IMR-90 (cell line): ENCODE data around the gene ADAMTSL1. TPM values are rescaled to one million over a fixed set of nuclear protein-coding genes. Genes with fewer than 3 reads are reported as not detected.

Source experiments
- ATAC-seq: fragments of 200-7000 bp; cut with Tn5 transposase; 2 replicates; pipeline ENCODE4 v1.9.1; 2020; ENCODE audit warnings: low read depth, mild to moderate bottlenecking, moderate library complexity
- BruUV-seq: library from RNA; stranded (reverse); fragments of 400-500 nt; replicated peaks from 2 replicates; lab custom pipeline; 2021; lab: Mats Ljungman, UMichigan
- CTCF ChIA-PET: fragments of 300-600 bp; formaldehyde crosslinking; extraction: SDS; loops from one replicate; lab custom pipeline; 2021; ENCODE audit warnings: antibody characterized with exemption; lab: Yijun Ruan, JAX
- POLR2A ChIA-PET: fragments of 300-600 bp; sonication (Branson Sonifier 250); formaldehyde crosslinking; loops from one replicate; lab custom pipeline; 2022; ENCODE audit warnings: antibody characterized with exemption; ENCODE audit not compliant: unreplicated experiment; lab: Charles Lee
- DNase-seq: peaks from one replicate; pipeline ENCODE4 v3.0.0; 2013
- H2AFZ ChIP-seq: replicated peaks from 2 replicates; pipeline ENCODE3; 2013; ENCODE audit warnings: low read length, mild to moderate bottlenecking; ENCODE audit not compliant: poor library complexity
- H2AK5ac ChIP-seq: 2 replicates; pipeline ENCODE4 v1.6.1; 2013; ENCODE audit warnings: low read depth, low read length, inconsistent platforms
- H2AK9ac ChIP-seq: replicated peaks from 2 replicates; pipeline ENCODE3; 2013; ENCODE audit warnings: mild to moderate bottlenecking, low read depth, low read length, moderate library complexity; ENCODE audit not compliant: poor library complexity
- H2BK120ac ChIP-seq: 2 replicates; pipeline ENCODE4 v1.6.1; 2013; ENCODE audit warnings: low read depth, low read length, inconsistent platforms
- H2BK15ac ChIP-seq: 3 replicates; pipeline ENCODE4 v1.6.1; 2013; ENCODE audit warnings: low read depth, low read length, inconsistent platforms
- H2BK20ac ChIP-seq: 2 replicates; pipeline ENCODE4 v1.6.1; 2013; ENCODE audit warnings: low read depth, mild to moderate bottlenecking, inconsistent platforms, low read length, moderate library complexity
- H2BK5ac ChIP-seq: 2 replicates; pipeline ENCODE4 v1.6.1; 2013; ENCODE audit warnings: mild to moderate bottlenecking, low read depth, low read length, inconsistent platforms; ENCODE audit not compliant: poor library complexity, severe bottlenecking
- H3K14ac ChIP-seq: replicated peaks from 2 replicates; pipeline ENCODE4 v1.6.1; 2013; ENCODE audit warnings: low read depth, low read length, inconsistent platforms
- H3K18ac ChIP-seq: 2 replicates; pipeline ENCODE4 v1.6.1; 2013; ENCODE audit warnings: low read depth, low read length, control low read depth
- H3K23ac ChIP-seq: 2 replicates; pipeline ENCODE4 v1.6.1; 2013; ENCODE audit warnings: low read depth, low read length, inconsistent platforms
- H3K27ac ChIP-seq: 2 replicates; pipeline ENCODE4 v1.5.1; 2013; ENCODE audit warnings: mild to moderate bottlenecking, control low read depth, low read length; ENCODE audit not compliant: insufficient read depth
- H3K27me3 ChIP-seq: 2 replicates; pipeline ENCODE4 v1.6.1; 2013; ENCODE audit warnings: low read length; ENCODE audit not compliant: control insufficient read depth, insufficient read depth
- H3K36me3 ChIP-seq: 2 replicates; pipeline ENCODE4 v1.6.1; 2013; ENCODE audit warnings: low read length, mixed read lengths; ENCODE audit not compliant: control insufficient read depth, insufficient read depth
- H3K4ac ChIP-seq: 2 replicates; pipeline ENCODE4 v1.6.1; 2013; ENCODE audit warnings: low read depth, low read length, inconsistent platforms
- H3K4me1 ChIP-seq: 2 replicates; pipeline ENCODE4 v1.6.1; 2013; ENCODE audit warnings: low read length, mixed read lengths; ENCODE audit not compliant: control insufficient read depth, insufficient read depth
- H3K4me2 ChIP-seq: 2 replicates; pipeline ENCODE4 v1.6.1; 2013; ENCODE audit warnings: low read depth, mild to moderate bottlenecking, control low read depth, low read length, moderate library complexity
- H3K4me3 ChIP-seq: 2 replicates; pipeline ENCODE4 v1.5.1; 2013; ENCODE audit warnings: low read depth, mild to moderate bottlenecking, control low read depth, low read length, moderate library complexity; ENCODE audit not compliant: insufficient read depth
- H3K56ac ChIP-seq: 2 replicates; pipeline ENCODE4 v1.6.1; 2013; ENCODE audit warnings: low read length, inconsistent platforms; ENCODE audit not compliant: insufficient read depth; ENCODE audit errors: extremely low read depth
- H3K79me1 ChIP-seq, 2 experiments: 2 replicates each; pipeline ENCODE4 v1.6.1; 2013; ENCODE audit warnings: low read length in 2 of 2, inconsistent platforms in 1 of 2, low read depth in 1 of 2
- H3K9ac ChIP-seq: 2 replicates; pipeline ENCODE4 v1.6.1; 2013; ENCODE audit warnings: low read depth, low read length, control low read depth
- H3K9me1 ChIP-seq: 2 replicates; pipeline ENCODE4 v1.6.1; 2013; ENCODE audit warnings: low read length, inconsistent platforms; ENCODE audit not compliant: insufficient read depth
- H3K9me3 ChIP-seq: 2 replicates; pipeline ENCODE4 v1.6.1; 2013; ENCODE audit warnings: low read length; ENCODE audit not compliant: control insufficient read depth, insufficient read depth
- H4K20me1 ChIP-seq: 2 replicates; pipeline ENCODE4 v1.6.1; 2013; ENCODE audit warnings: low read length, inconsistent platforms; ENCODE audit not compliant: insufficient read depth
- H4K5ac ChIP-seq: 2 replicates; pipeline ENCODE4 v1.6.1; 2013; ENCODE audit warnings: mild to moderate bottlenecking, low read depth, low read length, control low read depth
- H4K8ac ChIP-seq, 2 experiments: 2 replicates each; pipeline ENCODE4 v1.6.1; 2013; ENCODE audit warnings: low read depth in 2 of 2, low read length in 2 of 2, control low read depth in 1 of 2, inconsistent platforms in 1 of 2
- H4K91ac ChIP-seq: 2 replicates; pipeline ENCODE4 v1.6.1; 2013; ENCODE audit warnings: low read depth, low read length, inconsistent platforms; ENCODE audit not compliant: insufficient read depth
- CEBPB ChIP-seq: IDR thresholded peaks from 2 replicates; pipeline ENCODE4 v1.6.1; 2012; ENCODE audit warnings: low read depth, low read length, improper control_type of control experiment
- RFX5 ChIP-seq: IDR thresholded peaks from 2 replicates; pipeline ENCODE4 v1.8.0; 2012; ENCODE audit warnings: low read depth, mild to moderate bottlenecking, low read length, moderate library complexity
- WGBS, 2 experiments: methylation state at CpG; one replicate each; pipeline versions ENCODE4 v1.1.5 to v1.1.7; 2013; ENCODE audit warnings: missing lambda C conversion rate in 2 of 2; ENCODE audit not compliant: insufficient read length in 1 of 2; ENCODE audit errors: extremely low coverage in 2 of 2; 5-methylcytosine and 5-hydroxymethylcytosine counted together
- dilution Hi-C: fragments of 300-500 bp; cut with HindIII; formaldehyde crosslinking; loops from one replicate; pipeline ENCODE4 v1.14.3; 2018; ENCODE audit warnings: low sequenced_read_pairs; ENCODE audit not compliant: unreplicated experiment
- in situ Hi-C: fragments of 300-500 bp; cut with MboI; formaldehyde crosslinking; loops from 3 replicates; pipeline ENCODE4 v1.14.3; 2019; ENCODE audit warnings: low sequenced_read_pairs, inconsistent platforms, mixed read lengths
- intact Hi-C: fragments of 100-400 bp; cut with micrococcal nuclease; formaldehyde crosslinking; loops from 2 replicates; pipeline ENCODE4 v1.10.0; 2022
- polyA plus RNA-seq, 3 experiments: library from polyadenylated mRNA; depleted of rRNA; stranded (reverse); fragments of >200 nt; gene quantifications; 2 replicates each; pipeline ENCODE4 v1.2.3, GENCODE V29; 2012; ENCODE audit warnings: low replicate concordance in 1 of 3
- total RNA-seq: library from RNA; depleted of rRNA; stranded (reverse); fragments of >200 nt; gene quantifications from 2 replicates; pipeline ENCODE4 v1.2.3, GENCODE V29; 2012

ADAMTSL1 gene
- total and polyA plus RNA-seq, 2 of the 4 experiments (the other 2 are of a cell fraction) = 38.2 to 62.2 TPM

GRCh38 chr9:18707061-18707461 lies 233.1 kb downstream of the ADAMTSL1 start:
- Histone ChIP-seq H2BK15ac (no peak overlapping the region), H3K79me1 (no peaks in the 10 kb centered on the region), H2AK5ac (no peak overlapping the region), H4K8ac (peak overlapping the region in 1 of 2 experiments; percentile 0; a peak in 1 of 4 replicates), H3K18ac (peak overlapping the region; percentile 10; the same call in 1 of the 2 replicates), H3K14ac (no peak overlapping the region), H2BK120ac (no peak overlapping the region; the same call in 1 of the 2 replicates), H3K9me3 (no peaks in the 10 kb centered on the region), H3K36me3 (no peaks in the 10 kb centered on the region), H3K27ac (peak overlapping the region; percentile 18; the same call in 1 of the 2 replicates), H3K4me1 (peaks cover 8% of the 10 kb centered on the region; the same call in 1 of the 2 replicates), H3K9me1 (0 out of 2 replicates have a peak, but pooled peaks cover 3% of the 10 kb centered on the region), H2BK20ac (no peak overlapping the region), H3K56ac (no peak overlapping the region), H3K4me3 (no peak overlapping the region), H3K4me2 (peak overlapping the region; percentile 20; the same call in 1 of the 2 replicates), H3K4ac (no peak overlapping the region), H4K5ac (no peak overlapping the region; the same call in 1 of the 2 replicates), H2BK5ac (no peak overlapping the region), H3K9ac (no peak overlapping the region), H4K91ac (no peak overlapping the region), H3K23ac (no peak overlapping the region), H2AK9ac (no peak overlapping the region), H3K27me3 (no peaks in the 10 kb centered on the region), H4K20me1 (no peaks in the 10 kb centered on the region), H2AFZ (no peak overlapping the region)
- POLR2A ChIA-PET = no interaction called here
- peak; percentile 6 for DNase-seq
- TF ChIP-seq RFX5 (no peak), CEBPB (0 out of 2 replicates have a peak, but pooled peaks have one; percentile 4)
- intact Hi-C loops = no loop called here
- dilution Hi-C loops = no loop called here
- BruUV-seq = no TSS peak
- WGBS, 2 experiments = 15% methylated on average over 2 of the region's 5 CpGs; no CpG with 5 or more reads in 1 of the 2 experiments
- 0 out of 2 replicates have a peak, but pooled peaks have one; percentile 21 for ATAC-seq
- CTCF ChIA-PET = no interaction called here
- in situ Hi-C loops = no loop called here
